ENCODE results near the gene PLEKHA7.
"Not testable (repeated sequence)": the region's sequence is repeated elsewhere in the genome, so short reads cannot be mapped to it uniquely, and the experiment has no call there.

The PLEKHA7 gene

GRCh38 chr11:16893456-16894066 is 120.7 kb downstream of the PLEKHA7 start:
- H3K4me3 ChIP-seq (ENCODE audit: low read length): no peak overlapping the region

GRCh38 chr11:16891964-16892363 is 122.2 kb downstream of the PLEKHA7 start:
- Histone ChIP-seq H3K4me3 (ENCODE audit: low read length) (no peak overlapping the region), H3K4me1 (ENCODE audit: control insufficient read depth, insufficient read depth, low read length) (peaks cover 44% of the 10 kb centered on the region), H3K36me3 (ENCODE audit: control insufficient read depth, insufficient read depth, low read length) (no peaks in the 10 kb centered on the region), H3K27me3 (ENCODE audit: control insufficient read depth, insufficient read depth, low read length) (no peaks in the 10 kb centered on the region), H3K9me3 (ENCODE audit: control insufficient read depth, low read length) (no peaks in the 10 kb centered on the region), H3K9ac (ENCODE audit: low read length) (no peak overlapping the region)

More at GRCh38 chr11:16893456-16894066, 120.7 kb downstream of the PLEKHA7 start:
- Histone ChIP-seq H3K9ac (ENCODE audit: low read length) (no peak overlapping the region), H3K9me3 (ENCODE audit: control insufficient read depth, low read length) (no peaks in the 10 kb centered on the region), H3K4me1 (ENCODE audit: control insufficient read depth, insufficient read depth, low read length) (peaks cover 56% of the 10 kb centered on the region), H3K36me3 (ENCODE audit: control insufficient read depth, insufficient read depth, low read length) (no peaks in the 10 kb centered on the region), H3K27me3 (ENCODE audit: control insufficient read depth, insufficient read depth, low read length) (no peaks in the 10 kb centered on the region)

GRCh38 chr11:16891165-16891564 is 123.0 kb downstream of the PLEKHA7 start:
- H3K4me1 ChIP-seq (ENCODE audit: control insufficient read depth, insufficient read depth, low read length): peaks cover 38% of the 10 kb centered on the region
- no peaks in the 10 kb centered on the region for H3K27me3 ChIP-seq (ENCODE audit: control insufficient read depth, insufficient read depth, low read length)

GRCh38 chr11:16890442-16890841 is 123.8 kb downstream of the PLEKHA7 start:
- H3K9me3 ChIP-seq (ENCODE audit: control insufficient read depth, low read length): no peaks in the 10 kb centered on the region
- H3K27me3 ChIP-seq (ENCODE audit: control insufficient read depth, insufficient read depth, low read length): no peaks in the 10 kb centered on the region
- H3K9ac ChIP-seq (ENCODE audit: low read length): no peak overlapping the region
- H3K36me3 ChIP-seq (ENCODE audit: control insufficient read depth, insufficient read depth, low read length): no peaks in the 10 kb centered on the region
- H3K4me1 ChIP-seq (ENCODE audit: control insufficient read depth, insufficient read depth, low read length): peaks cover 38% of the 10 kb centered on the region
- no peak overlapping the region for H3K4me3 ChIP-seq (ENCODE audit: low read length)

More at GRCh38 chr11:16891165-16891564, 123.0 kb downstream of the PLEKHA7 start:
- H3K36me3 ChIP-seq (ENCODE audit: control insufficient read depth, insufficient read depth, low read length): no peaks in the 10 kb centered on the region
- H3K9ac ChIP-seq (ENCODE audit: low read length): no peak overlapping the region
- H3K4me3 ChIP-seq (ENCODE audit: low read length): no peak overlapping the region
- no peaks in the 10 kb centered on the region for H3K9me3 ChIP-seq (ENCODE audit: control insufficient read depth, low read length)

- Histone ChIP-seq H3K4me1 (ENCODE audit: control insufficient read depth, insufficient read depth, low read length) (peaks cover 38% of the 10 kb centered on the region), H3K9me3 (ENCODE audit: control insufficient read depth, low read length) (no peaks in the 10 kb centered on the region), H3K27me3 (ENCODE audit: control insufficient read depth, insufficient read depth, low read length) (no peaks in the 10 kb centered on the region), H3K9ac (ENCODE audit: low read length) (no peak overlapping the region), H3K36me3 (ENCODE audit: control insufficient read depth, insufficient read depth, low read length) (no peaks in the 10 kb centered on the region), H3K4me3 (ENCODE audit: low read length) (no peak overlapping the region)
Measured at GRCh38 chr11:16889905-16890304, 124.3 kb downstream of the PLEKHA7 start.

GRCh38 chr11:16889010-16889409 is 125.2 kb downstream of the PLEKHA7 start:
- not testable (repeated sequence) for H3K4me3 ChIP-seq (ENCODE audit: low read length); H3K9me3 ChIP-seq (ENCODE audit: control insufficient read depth, low read length); H3K9ac ChIP-seq (ENCODE audit: low read length); H3K27me3 ChIP-seq (ENCODE audit: control insufficient read depth, insufficient read depth, low read length); H3K36me3 ChIP-seq (ENCODE audit: control insufficient read depth, insufficient read depth, low read length)
- peaks cover 36% of the 10 kb centered on the region for H3K4me1 ChIP-seq (ENCODE audit: control insufficient read depth, insufficient read depth, low read length)

- peaks cover 32% of the 10 kb centered on the region for H3K4me1 ChIP-seq (ENCODE audit: control insufficient read depth, insufficient read depth, low read length)
- not testable (repeated sequence) for H3K9ac ChIP-seq (ENCODE audit: low read length); H3K9me3 ChIP-seq (ENCODE audit: control insufficient read depth, low read length); H3K36me3 ChIP-seq (ENCODE audit: control insufficient read depth, insufficient read depth, low read length); H3K27me3 ChIP-seq (ENCODE audit: control insufficient read depth, insufficient read depth, low read length); H3K4me3 ChIP-seq (ENCODE audit: low read length)
Measured at GRCh38 chr11:16887887-16888286, 126.3 kb downstream of the PLEKHA7 start.

GRCh38 chr11:16883174-16883573 is 131.0 kb downstream of the PLEKHA7 start:
- Histone ChIP-seq H3K4me3 (ENCODE audit: low read length) (no peak overlapping the region), H3K9ac (ENCODE audit: low read length) (no peak overlapping the region), H3K9me3 (ENCODE audit: control insufficient read depth, low read length) (no peaks in the 10 kb centered on the region), H3K4me1 (ENCODE audit: control insufficient read depth, insufficient read depth, low read length) (peaks cover 55% of the 10 kb centered on the region), H3K36me3 (ENCODE audit: control insufficient read depth, insufficient read depth, low read length) (no peaks in the 10 kb centered on the region), H3K27me3 (ENCODE audit: control insufficient read depth, insufficient read depth, low read length) (no peaks in the 10 kb centered on the region)

- peaks cover 55% of the 10 kb centered on the region for H3K4me1 ChIP-seq (ENCODE audit: control insufficient read depth, insufficient read depth, low read length)
- H3K4me3 ChIP-seq (ENCODE audit: low read length): no peak overlapping the region
- no peaks in the 10 kb centered on the region for H3K9me3 ChIP-seq (ENCODE audit: control insufficient read depth, low read length)
- no peaks in the 10 kb centered on the region for H3K36me3 ChIP-seq (ENCODE audit: control insufficient read depth, insufficient read depth, low read length)
- H3K27me3 ChIP-seq (ENCODE audit: control insufficient read depth, insufficient read depth, low read length): no peaks in the 10 kb centered on the region
- no peak overlapping the region for H3K9ac ChIP-seq (ENCODE audit: low read length)
Measured at GRCh38 chr11:16881766-16882165, 132.4 kb downstream of the PLEKHA7 start.

GRCh38 chr11:16881074-16881709 is 133.0 kb downstream of the PLEKHA7 start:
- H3K9ac ChIP-seq (ENCODE audit: low read length): no peak overlapping the region

GRCh38 chr11:16880184-16880801 is 133.9 kb downstream of the PLEKHA7 start:
- no peaks in the 10 kb centered on the region for H3K27me3 ChIP-seq (ENCODE audit: control insufficient read depth, insufficient read depth, low read length)
- no peaks in the 10 kb centered on the region for H3K36me3 ChIP-seq (ENCODE audit: control insufficient read depth, insufficient read depth, low read length)
- H3K9me3 ChIP-seq (ENCODE audit: control insufficient read depth, low read length): no peaks in the 10 kb centered on the region
- no peak overlapping the region for H3K4me3 ChIP-seq (ENCODE audit: low read length)
- peaks cover 55% of the 10 kb centered on the region for H3K4me1 ChIP-seq (ENCODE audit: control insufficient read depth, insufficient read depth, low read length)
- H3K9ac ChIP-seq (ENCODE audit: low read length): no peak overlapping the region

More at GRCh38 chr11:16881074-16881709, 133.0 kb downstream of the PLEKHA7 start:
- Histone ChIP-seq H3K9me3 (ENCODE audit: control insufficient read depth, low read length) (no peaks in the 10 kb centered on the region), H3K4me1 (ENCODE audit: control insufficient read depth, insufficient read depth, low read length) (peaks cover 55% of the 10 kb centered on the region), H3K27me3 (ENCODE audit: control insufficient read depth, insufficient read depth, low read length) (no peaks in the 10 kb centered on the region), H3K4me3 (ENCODE audit: low read length) (no peak overlapping the region), H3K36me3 (ENCODE audit: control insufficient read depth, insufficient read depth, low read length) (no peaks in the 10 kb centered on the region)

GRCh38 chr11:16879690-16880089 is 134.5 kb downstream of the PLEKHA7 start:
- H3K9me3 ChIP-seq (ENCODE audit: control insufficient read depth, low read length): no peaks in the 10 kb centered on the region
- peaks cover 55% of the 10 kb centered on the region for H3K4me1 ChIP-seq (ENCODE audit: control insufficient read depth, insufficient read depth, low read length)
- H3K27me3 ChIP-seq (ENCODE audit: control insufficient read depth, insufficient read depth, low read length): no peaks in the 10 kb centered on the region
- no peak overlapping the region for H3K4me3 ChIP-seq (ENCODE audit: low read length)
- no peak overlapping the region for H3K9ac ChIP-seq (ENCODE audit: low read length)
- H3K36me3 ChIP-seq (ENCODE audit: control insufficient read depth, insufficient read depth, low read length): no peaks in the 10 kb centered on the region
